Gastroesophageal sphincter (tissue), 3 donors: ENCODE data around the gene TRPM7.

Source experiments
- EP300 ChIP-seq: sonication (generic); formaldehyde crosslinking; IDR thresholded peaks from one replicate; pipeline ENCODE4 v1.6.1; 2017; ENCODE audit warnings: antibody characterized with exemption, mild to moderate bottlenecking
- POLR2A ChIP-seq, 2 donors: fragments of 450-650 bp; IDR thresholded peaks; one replicate each; pipeline ENCODE4 v1.6.1; 2017; ENCODE audit warnings: antibody characterized with exemption in 2 of 2, mild to moderate bottlenecking in 2 of 2, moderate library complexity in 1 of 2
- POLR2AphosphoS5 ChIP-seq: sonication (generic); formaldehyde crosslinking; IDR thresholded peaks from one replicate; pipeline ENCODE4 v1.6.1; 2017; ENCODE audit warnings: antibody characterized with exemption
- TF ChIP-seq, protein P1 (sequence below), 4 experiments: fragments of 200-600 bp in 2 of 4; fragments of 450-650 bp in 2 of 4; sonication (generic) in 1 of 4; IDR thresholded peaks; one replicate each; pipeline ENCODE4 v1.5.1; 2017 to 2019; ENCODE audit warnings: antibody characterized with exemption in 4 of 4, mild to moderate bottlenecking in 2 of 4, moderate library complexity in 2 of 4

DNA sequence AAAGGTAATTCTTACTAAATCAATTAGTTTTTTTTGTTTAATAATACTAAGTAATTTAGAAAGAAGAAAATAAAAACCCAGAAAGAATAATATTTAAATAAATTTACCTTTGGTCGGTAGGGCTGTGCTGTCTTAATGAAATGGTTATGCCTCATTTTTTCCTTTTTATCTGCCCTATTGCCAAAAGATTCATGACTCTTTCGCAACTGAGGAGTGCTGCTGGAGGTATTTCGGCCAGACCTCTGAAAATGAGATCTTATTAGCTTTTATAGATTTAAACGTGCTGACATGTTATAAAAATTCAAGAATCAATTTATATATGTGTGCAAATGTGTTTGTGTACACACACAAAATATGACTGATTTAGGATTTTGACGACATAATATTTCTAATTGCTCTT lies 73.0 kb downstream of the TRPM7 start:
- TF ChIP-seq, protein P1, sequence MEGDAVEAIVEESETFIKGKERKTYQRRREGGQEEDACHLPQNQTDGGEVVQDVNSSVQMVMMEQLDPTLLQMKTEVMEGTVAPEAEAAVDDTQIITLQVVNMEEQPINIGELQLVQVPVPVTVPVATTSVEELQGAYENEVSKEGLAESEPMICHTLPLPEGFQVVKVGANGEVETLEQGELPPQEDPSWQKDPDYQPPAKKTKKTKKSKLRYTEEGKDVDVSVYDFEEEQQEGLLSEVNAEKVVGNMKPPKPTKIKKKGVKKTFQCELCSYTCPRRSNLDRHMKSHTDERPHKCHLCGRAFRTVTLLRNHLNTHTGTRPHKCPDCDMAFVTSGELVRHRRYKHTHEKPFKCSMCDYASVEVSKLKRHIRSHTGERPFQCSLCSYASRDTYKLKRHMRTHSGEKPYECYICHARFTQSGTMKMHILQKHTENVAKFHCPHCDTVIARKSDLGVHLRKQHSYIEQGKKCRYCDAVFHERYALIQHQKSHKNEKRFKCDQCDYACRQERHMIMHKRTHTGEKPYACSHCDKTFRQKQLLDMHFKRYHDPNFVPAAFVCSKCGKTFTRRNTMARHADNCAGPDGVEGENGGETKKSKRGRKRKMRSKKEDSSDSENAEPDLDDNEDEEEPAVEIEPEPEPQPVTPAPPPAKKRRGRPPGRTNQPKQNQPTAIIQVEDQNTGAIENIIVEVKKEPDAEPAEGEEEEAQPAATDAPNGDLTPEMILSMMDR (IDR thresholded peaks at IDR 0.05) = no peak
- TF ChIP-seq POLR2A (IDR thresholded peaks at IDR 0.05) (no peak), EP300 (no peak), POLR2AphosphoS5 (no peak)
